Measurements from ENCODE around the gene ZNF616. TPM values are rescaled to one million over a fixed set of nuclear protein-coding genes. Genes with fewer than 3 reads are reported as not detected.

ZNF616 gene
- polyA plus RNA-seq, 1 of the 3 experiments (the other 2 are of a cell fraction), result 1.5 TPM

- no peak for TF ChIP-seq FOSL2 (IDR thresholded peaks at IDR 0.05; ENCODE audit: borderline replicate concordance, low read depth)
- no peak for TF ChIP-seq GATA2 (CRISPR knock-in tag; IDR thresholded peaks at IDR 0.05)
- peak; percentile 60 for TF ChIP-seq TAF1 (IDR thresholded peaks at IDR 0.05; ENCODE audit: borderline replicate concordance, low read depth, low read length)
- peak; percentile 91 for TF ChIP-seq ELF1 (IDR thresholded peaks at IDR 0.05)
- TF ChIP-seq, protein P1, sequence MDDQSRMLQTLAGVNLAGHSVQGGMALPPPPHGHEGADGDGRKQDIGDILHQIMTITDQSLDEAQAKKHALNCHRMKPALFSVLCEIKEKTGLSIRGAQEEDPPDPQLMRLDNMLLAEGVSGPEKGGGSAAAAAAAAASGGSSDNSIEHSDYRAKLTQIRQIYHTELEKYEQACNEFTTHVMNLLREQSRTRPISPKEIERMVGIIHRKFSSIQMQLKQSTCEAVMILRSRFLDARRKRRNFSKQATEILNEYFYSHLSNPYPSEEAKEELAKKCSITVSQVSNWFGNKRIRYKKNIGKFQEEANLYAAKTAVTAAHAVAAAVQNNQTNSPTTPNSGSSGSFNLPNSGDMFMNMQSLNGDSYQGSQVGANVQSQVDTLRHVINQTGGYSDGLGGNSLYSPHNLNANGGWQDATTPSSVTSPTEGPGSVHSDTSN (IDR thresholded peaks at IDR 0.05), result no peak
- TF ChIP-seq, protein P2, sequence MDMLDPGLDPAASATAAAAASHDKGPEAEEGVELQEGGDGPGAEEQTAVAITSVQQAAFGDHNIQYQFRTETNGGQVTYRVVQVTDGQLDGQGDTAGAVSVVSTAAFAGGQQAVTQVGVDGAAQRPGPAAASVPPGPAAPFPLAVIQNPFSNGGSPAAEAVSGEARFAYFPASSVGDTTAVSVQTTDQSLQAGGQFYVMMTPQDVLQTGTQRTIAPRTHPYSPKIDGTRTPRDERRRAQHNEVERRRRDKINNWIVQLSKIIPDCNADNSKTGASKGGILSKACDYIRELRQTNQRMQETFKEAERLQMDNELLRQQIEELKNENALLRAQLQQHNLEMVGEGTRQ (IDR thresholded peaks at IDR 0.05; ENCODE audit: borderline replicate concordance, low read depth, low read length), result no peak
- TF ChIP-seq MXI1 (IDR thresholded peaks at IDR 0.05; ENCODE audit: low read depth, low read length), result peak; percentile 81; the same call in 1 of the 2 replicates
- TF ChIP-seq CHD2 (IDR thresholded peaks at IDR 0.05; ENCODE audit: low read length, partially characterized antibody), result peak; percentile 25
- TF ChIP-seq NRF1 (IDR thresholded peaks at IDR 0.05; ENCODE audit: low read depth, low read length), result no peak
- TF ChIP-seq TEAD4 (IDR thresholded peaks at IDR 0.05; ENCODE audit: borderline replicate concordance, insufficient read depth), result no peak
- no peak for TF ChIP-seq FOXJ3 (CRISPR knock-in tag; IDR thresholded peaks at IDR 0.05)
- TF ChIP-seq CTCF (IDR thresholded peaks at IDR 0.05), result no peak
- TF ChIP-seq NFIC (IDR thresholded peaks at IDR 0.05; ENCODE audit: borderline replicate concordance), result no peak
- no peak for TF ChIP-seq FOXM1 (IDR thresholded peaks at IDR 0.05; ENCODE audit: low read depth)
- no peak for TF ChIP-seq EP300 (IDR thresholded peaks at IDR 0.05; ENCODE audit: borderline replicate concordance in 1 of 2, low read depth in 1 of 2, low read length in 1 of 2)
- no peak for TF ChIP-seq SMC3 (IDR thresholded peaks at IDR 0.05; ENCODE audit: low read depth, low read length)
- no peak for TF ChIP-seq RAD21 (IDR thresholded peaks at IDR 0.05; ENCODE audit: low read length)
- TF ChIP-seq JUND (IDR thresholded peaks at IDR 0.05), result no peak
- TF ChIP-seq, protein P3, sequence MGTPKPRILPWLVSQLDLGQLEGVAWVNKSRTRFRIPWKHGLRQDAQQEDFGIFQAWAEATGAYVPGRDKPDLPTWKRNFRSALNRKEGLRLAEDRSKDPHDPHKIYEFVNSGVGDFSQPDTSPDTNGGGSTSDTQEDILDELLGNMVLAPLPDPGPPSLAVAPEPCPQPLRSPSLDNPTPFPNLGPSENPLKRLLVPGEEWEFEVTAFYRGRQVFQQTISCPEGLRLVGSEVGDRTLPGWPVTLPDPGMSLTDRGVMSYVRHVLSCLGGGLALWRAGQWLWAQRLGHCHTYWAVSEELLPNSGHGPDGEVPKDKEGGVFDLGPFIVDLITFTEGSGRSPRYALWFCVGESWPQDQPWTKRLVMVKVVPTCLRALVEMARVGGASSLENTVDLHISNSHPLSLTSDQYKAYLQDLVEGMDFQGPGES (IDR thresholded peaks at IDR 0.05; ENCODE audit: low read depth, low read length), result no peak
- TF ChIP-seq, protein P4, sequence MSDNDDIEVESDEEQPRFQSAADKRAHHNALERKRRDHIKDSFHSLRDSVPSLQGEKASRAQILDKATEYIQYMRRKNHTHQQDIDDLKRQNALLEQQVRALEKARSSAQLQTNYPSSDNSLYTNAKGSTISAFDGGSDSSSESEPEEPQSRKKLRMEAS (IDR thresholded peaks at IDR 0.05; ENCODE audit: low read depth), result peak; percentile 64
Observed at GRCh38 chr19:52095172-52096014, 44.3 kb downstream of the ZNF616 start, which contains the start of gene ZNF841 (continued).

Data from SK-N-SH (cell line).